ENCODE results near the gene TSNAXIP1.

The TSNAXIP1 gene

DNA sequence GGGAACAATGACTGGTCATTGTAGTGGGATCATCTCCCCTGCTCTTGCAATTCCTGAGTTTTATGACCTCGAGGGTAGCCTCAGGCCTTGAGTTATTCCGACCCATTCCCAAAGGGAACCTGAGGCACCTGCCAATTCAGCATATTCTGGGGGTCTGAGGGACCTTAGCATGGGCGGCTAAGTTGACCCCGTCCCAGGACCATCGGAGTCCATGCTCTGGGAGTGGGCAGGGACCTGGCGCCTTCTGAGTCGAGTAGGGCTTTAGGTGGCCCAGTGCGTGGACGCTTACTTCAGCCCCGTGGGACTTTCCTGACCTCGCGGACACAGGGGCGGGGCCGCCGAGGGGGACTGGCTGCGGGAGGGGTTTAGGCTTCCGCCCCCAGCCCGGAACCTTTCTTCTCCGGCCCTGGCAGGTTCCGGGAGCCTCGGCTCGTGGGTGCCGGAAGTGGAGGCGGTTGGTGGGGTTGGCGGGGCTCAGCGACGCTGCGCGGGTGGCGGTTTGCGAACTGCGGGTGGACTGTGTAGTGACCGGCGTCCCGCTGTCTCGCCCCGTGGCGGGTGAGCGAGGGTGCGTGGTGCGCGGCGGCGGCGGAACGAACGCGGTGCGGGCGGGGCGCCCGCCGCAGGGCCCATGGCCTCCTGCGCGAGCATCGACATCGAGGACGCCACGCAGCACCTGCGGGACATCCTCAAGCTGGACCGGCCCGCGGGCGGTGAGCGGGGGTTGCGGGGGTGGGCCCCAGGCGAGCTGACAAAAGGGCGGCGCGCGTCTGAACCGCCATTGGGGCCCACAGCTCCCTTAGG, 66.1 kb downstream of the TSNAXIP1 start, which contains the start of gene EDC4 (continued):
- TF ChIP-seq, protein P1, sequence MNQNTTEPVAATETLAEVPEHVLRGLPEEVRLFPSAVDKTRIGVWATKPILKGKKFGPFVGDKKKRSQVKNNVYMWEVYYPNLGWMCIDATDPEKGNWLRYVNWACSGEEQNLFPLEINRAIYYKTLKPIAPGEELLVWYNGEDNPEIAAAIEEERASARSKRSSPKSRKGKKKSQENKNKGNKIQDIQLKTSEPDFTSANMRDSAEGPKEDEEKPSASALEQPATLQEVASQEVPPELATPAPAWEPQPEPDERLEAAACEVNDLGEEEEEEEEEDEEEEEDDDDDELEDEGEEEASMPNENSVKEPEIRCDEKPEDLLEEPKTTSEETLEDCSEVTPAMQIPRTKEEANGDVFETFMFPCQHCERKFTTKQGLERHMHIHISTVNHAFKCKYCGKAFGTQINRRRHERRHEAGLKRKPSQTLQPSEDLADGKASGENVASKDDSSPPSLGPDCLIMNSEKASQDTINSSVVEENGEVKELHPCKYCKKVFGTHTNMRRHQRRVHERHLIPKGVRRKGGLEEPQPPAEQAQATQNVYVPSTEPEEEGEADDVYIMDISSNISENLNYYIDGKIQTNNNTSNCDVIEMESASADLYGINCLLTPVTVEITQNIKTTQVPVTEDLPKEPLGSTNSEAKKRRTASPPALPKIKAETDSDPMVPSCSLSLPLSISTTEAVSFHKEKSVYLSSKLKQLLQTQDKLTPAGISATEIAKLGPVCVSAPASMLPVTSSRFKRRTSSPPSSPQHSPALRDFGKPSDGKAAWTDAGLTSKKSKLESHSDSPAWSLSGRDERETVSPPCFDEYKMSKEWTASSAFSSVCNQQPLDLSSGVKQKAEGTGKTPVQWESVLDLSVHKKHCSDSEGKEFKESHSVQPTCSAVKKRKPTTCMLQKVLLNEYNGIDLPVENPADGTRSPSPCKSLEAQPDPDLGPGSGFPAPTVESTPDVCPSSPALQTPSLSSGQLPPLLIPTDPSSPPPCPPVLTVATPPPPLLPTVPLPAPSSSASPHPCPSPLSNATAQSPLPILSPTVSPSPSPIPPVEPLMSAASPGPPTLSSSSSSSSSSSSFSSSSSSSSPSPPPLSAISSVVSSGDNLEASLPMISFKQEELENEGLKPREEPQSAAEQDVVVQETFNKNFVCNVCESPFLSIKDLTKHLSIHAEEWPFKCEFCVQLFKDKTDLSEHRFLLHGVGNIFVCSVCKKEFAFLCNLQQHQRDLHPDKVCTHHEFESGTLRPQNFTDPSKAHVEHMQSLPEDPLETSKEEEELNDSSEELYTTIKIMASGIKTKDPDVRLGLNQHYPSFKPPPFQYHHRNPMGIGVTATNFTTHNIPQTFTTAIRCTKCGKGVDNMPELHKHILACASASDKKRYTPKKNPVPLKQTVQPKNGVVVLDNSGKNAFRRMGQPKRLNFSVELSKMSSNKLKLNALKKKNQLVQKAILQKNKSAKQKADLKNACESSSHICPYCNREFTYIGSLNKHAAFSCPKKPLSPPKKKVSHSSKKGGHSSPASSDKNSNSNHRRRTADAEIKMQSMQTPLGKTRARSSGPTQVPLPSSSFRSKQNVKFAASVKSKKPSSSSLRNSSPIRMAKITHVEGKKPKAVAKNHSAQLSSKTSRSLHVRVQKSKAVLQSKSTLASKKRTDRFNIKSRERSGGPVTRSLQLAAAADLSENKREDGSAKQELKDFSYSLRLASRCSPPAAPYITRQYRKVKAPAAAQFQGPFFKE (tag by site-specific recombination; IDR thresholded peaks at IDR 0.05; ENCODE audit: borderline replicate concordance) = 0 out of 2 replicates have a peak, but pooled peaks have one; percentile 33
- TF ChIP-seq SCRT2 (tag by site-specific recombination; IDR thresholded peaks at IDR 0.05) (0 out of 2 replicates have a peak, but pooled peaks have one; percentile 20), ZNF596 (tag by site-specific recombination; IDR thresholded peaks at IDR 0.05) (0 out of 2 replicates have a peak, but pooled peaks have one; percentile 15), INSM2 (tag by site-specific recombination; IDR thresholded peaks at IDR 0.05) (peak; percentile 73), REST (tag by site-specific recombination; IDR thresholded peaks at IDR 0.05) (peak; percentile 35; the same call in 1 of the 2 replicates), MZF1 (tag by site-specific recombination; IDR thresholded peaks at IDR 0.05; ENCODE audit: borderline replicate concordance) (peak; percentile 40), ZNF792 (tag by site-specific recombination; IDR thresholded peaks at IDR 0.05) (no peak), ZNF513 (tag by site-specific recombination; IDR thresholded peaks at IDR 0.05) (peak; percentile 47; the same call in 1 of the 2 replicates), EGR2 (tag by site-specific recombination; IDR thresholded peaks at IDR 0.05; ENCODE audit: low read depth) (peak; percentile 96), KLF7 (tag by site-specific recombination; IDR thresholded peaks at IDR 0.05; ENCODE audit: borderline replicate concordance) (peak; percentile 90)
- TF ChIP-seq, protein P2, sequence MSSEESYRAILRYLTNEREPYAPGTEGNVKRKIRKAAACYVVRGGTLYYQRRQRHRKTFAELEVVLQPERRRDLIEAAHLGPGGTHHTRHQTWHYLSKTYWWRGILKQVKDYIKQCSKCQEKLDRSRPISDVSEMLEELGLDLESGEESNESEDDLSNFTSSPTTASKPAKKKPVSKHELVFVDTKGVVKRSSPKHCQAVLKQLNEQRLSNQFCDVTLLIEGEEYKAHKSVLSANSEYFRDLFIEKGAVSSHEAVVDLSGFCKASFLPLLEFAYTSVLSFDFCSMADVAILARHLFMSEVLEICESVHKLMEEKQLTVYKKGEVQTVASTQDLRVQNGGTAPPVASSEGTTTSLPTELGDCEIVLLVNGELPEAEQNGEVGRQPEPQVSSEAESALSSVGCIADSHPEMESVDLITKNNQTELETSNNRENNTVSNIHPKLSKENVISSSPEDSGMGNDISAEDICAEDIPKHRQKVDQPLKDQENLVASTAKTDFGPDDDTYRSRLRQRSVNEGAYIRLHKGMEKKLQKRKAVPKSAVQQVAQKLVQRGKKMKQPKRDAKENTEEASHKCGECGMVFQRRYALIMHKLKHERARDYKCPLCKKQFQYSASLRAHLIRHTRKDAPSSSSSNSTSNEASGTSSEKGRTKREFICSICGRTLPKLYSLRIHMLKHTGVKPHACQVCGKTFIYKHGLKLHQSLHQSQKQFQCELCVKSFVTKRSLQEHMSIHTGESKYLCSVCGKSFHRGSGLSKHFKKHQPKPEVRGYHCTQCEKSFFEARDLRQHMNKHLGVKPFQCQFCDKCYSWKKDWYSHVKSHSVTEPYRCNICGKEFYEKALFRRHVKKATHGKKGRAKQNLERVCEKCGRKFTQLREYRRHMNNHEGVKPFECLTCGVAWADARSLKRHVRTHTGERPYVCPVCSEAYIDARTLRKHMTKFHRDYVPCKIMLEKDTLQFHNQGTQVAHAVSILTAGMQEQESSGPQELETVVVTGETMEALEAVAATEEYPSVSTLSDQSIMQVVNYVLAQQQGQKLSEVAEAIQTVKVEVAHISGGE (tag by site-specific recombination; conservative IDR thresholded peaks at IDR 0.05; ENCODE audit: low read depth) = peak; percentile 100
- TF ChIP-seq, protein P3, sequence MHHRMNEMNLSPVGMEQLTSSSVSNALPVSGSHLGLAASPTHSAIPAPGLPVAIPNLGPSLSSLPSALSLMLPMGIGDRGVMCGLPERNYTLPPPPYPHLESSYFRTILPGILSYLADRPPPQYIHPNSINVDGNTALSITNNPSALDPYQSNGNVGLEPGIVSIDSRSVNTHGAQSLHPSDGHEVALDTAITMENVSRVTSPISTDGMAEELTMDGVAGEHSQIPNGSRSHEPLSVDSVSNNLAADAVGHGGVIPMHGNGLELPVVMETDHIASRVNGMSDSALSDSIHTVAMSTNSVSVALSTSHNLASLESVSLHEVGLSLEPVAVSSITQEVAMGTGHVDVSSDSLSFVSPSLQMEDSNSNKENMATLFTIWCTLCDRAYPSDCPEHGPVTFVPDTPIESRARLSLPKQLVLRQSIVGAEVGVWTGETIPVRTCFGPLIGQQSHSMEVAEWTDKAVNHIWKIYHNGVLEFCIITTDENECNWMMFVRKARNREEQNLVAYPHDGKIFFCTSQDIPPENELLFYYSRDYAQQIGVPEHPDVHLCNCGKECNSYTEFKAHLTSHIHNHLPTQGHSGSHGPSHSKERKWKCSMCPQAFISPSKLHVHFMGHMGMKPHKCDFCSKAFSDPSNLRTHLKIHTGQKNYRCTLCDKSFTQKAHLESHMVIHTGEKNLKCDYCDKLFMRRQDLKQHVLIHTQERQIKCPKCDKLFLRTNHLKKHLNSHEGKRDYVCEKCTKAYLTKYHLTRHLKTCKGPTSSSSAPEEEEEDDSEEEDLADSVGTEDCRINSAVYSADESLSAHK (tag by site-specific recombination; IDR thresholded peaks at IDR 0.05) = peak; percentile 54; the same call in 1 of the 2 replicates
- TF ChIP-seq, protein P4, sequence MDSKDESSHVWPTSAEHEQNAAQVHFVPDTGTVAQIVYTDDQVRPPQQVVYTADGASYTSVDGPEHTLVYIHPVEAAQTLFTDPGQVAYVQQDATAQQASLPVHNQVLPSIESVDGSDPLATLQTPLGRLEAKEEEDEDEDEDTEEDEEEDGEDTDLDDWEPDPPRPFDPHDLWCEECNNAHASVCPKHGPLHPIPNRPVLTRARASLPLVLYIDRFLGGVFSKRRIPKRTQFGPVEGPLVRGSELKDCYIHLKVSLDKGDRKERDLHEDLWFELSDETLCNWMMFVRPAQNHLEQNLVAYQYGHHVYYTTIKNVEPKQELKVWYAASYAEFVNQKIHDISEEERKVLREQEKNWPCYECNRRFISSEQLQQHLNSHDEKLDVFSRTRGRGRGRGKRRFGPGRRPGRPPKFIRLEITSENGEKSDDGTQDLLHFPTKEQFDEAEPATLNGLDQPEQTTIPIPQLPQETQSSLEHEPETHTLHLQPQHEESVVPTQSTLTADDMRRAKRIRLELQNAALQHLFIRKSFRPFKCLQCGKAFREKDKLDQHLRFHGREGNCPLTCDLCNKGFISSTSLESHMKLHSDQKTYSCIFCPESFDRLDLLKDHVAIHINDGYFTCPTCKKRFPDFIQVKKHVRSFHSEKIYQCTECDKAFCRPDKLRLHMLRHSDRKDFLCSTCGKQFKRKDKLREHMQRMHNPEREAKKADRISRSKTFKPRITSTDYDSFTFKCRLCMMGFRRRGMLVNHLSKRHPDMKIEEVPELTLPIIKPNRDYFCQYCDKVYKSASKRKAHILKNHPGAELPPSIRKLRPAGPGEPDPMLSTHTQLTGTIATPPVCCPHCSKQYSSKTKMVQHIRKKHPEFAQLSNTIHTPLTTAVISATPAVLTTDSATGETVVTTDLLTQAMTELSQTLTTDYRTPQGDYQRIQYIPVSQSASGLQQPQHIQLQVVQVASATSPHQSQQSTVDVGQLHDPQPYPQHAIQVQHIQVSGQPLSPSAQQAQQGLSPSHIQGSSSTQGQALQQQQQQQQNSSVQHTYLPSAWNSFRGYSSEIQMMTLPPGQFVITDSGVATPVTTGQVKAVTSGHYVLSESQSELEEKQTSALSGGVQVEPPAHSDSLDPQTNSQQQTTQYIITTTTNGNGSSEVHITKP (tag by site-specific recombination; IDR thresholded peaks at IDR 0.05) = peak; percentile 62

All from HEK293 (cell line).